Uterus (tissue), 2 donors: Measurements from ENCODE around the gene MEIS2.

Experiments
- CTCF ChIP-seq, 4 experiments: fragments of 200-600 bp in 2 of 4; fragments of 450-650 bp in 2 of 4; sonication (generic) in 2 of 4; IDR thresholded peaks; one replicate each; pipeline ENCODE4 v1.5.1; 2016 to 2019; ENCODE audit warnings: antibody characterized with exemption in 4 of 4, mild to moderate bottlenecking in 2 of 4, moderate library complexity in 1 of 4
- POLR2A ChIP-seq, 2 donors: fragments of 450-650 bp; IDR thresholded peaks; one replicate each; pipeline ENCODE4 v1.6.1; 2016; ENCODE audit warnings: antibody characterized with exemption in 2 of 2, mild to moderate bottlenecking in 1 of 2, moderate library complexity in 1 of 2

GRCh38 chr15:37087131-37087588 lies 13.2 kb downstream of the MEIS2 start:
- TF ChIP-seq POLR2A (IDR thresholded peaks at IDR 0.05) (no peak), CTCF (IDR thresholded peaks at IDR 0.05) (no peak)
